Right lobe of liver (tissue), 4 donors: ENCODE measurements around the gene VPS50.

ENCODE experiments used
- CTCF ChIP-seq, 4 donors: fragments of 200-600 bp in 3 of 4; fragments of 450-650 bp in 1 of 4; IDR thresholded peaks; one replicate each; pipeline versions ENCODE4 v1.5.1 to v1.8.0; 2016 to 2022; ENCODE audit warnings: antibody characterized with exemption in 4 of 4, mild to moderate bottlenecking in 2 of 4
- POLR2A ChIP-seq: fragments of 450-650 bp; IDR thresholded peaks from one replicate; pipeline ENCODE4 v1.6.1; 2017; ENCODE audit warnings: antibody characterized with exemption, mild to moderate bottlenecking
- donor health status: DM: no; HTN: no; CAD: no.
- donor health status: DM: no; HTN: no; CAD: no.
- donor health status: DM: no; HTN: yes; CAD: no.

DNA sequence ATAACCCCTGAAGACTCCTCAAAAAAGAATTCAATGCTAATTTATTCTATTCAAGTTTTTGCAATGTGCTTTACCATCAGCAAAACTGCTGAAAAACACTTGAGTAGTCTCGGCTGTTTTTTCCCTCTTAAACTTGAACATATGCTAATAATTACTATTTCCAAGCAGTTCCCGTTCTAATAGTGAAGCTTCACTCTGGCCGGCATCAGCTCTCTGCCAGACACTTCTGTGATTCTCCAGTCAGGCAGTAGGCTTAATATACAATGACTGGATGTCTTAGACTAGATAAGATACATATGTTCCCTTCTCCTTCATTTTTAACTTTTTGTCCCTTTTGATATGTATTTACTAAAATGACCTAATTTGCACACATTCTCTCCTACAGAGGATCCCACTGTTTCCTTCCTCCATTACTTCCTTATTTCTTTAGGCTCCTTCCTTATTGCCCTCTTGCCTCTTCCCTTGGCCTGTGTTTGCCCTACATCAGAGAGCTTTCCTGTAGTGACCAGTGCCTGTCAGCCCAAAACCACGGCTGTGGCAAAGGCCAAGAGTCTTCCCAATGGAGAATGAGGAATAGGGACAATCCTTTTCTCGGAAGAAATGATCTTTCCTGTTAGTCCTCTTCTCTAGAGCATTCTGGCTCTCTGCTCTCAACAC is 29.4 kb upstream of the VPS50 start:
- TF ChIP-seq POLR2A (no peak), CTCF (IDR thresholded peaks at IDR 0.05) (no peak)
